Fibroblast of pulmonary artery (primary cell): Measurements from ENCODE around the gene PXYLP1.
"Not testable (repeated sequence)": the region's sequence is repeated elsewhere in the genome, so short reads cannot be mapped to it uniquely, and the experiment has no call there.

Experiments
- DNase-seq: peaks from one replicate; pipeline ENCODE4 v3.0.0-alpha.2; 2010; ENCODE audit warnings: low read depth
- H3K4me3 ChIP-seq: replicated peaks from 2 replicates; pipeline ENCODE4 v1.5.1; 2011; ENCODE audit warnings: low read depth, mild to moderate bottlenecking, control low read depth, low read length, moderate library complexity
- TF ChIP-seq, protein P1 (sequence below): IDR thresholded peaks from 2 replicates; pipeline ENCODE4 v1.5.1; 2011; ENCODE audit warnings: mild to moderate bottlenecking, control low read depth, low read length, inconsistent platforms; ENCODE audit errors: missing control alignments

Gene PXYLP1

GRCh38 chr3:141308588-141309218 lies 77.1 kb downstream of the PXYLP1 start:
- no peak overlapping the region for H3K4me3 ChIP-seq
- DNase-seq, result peak; percentile 62
- TF ChIP-seq, protein P1, sequence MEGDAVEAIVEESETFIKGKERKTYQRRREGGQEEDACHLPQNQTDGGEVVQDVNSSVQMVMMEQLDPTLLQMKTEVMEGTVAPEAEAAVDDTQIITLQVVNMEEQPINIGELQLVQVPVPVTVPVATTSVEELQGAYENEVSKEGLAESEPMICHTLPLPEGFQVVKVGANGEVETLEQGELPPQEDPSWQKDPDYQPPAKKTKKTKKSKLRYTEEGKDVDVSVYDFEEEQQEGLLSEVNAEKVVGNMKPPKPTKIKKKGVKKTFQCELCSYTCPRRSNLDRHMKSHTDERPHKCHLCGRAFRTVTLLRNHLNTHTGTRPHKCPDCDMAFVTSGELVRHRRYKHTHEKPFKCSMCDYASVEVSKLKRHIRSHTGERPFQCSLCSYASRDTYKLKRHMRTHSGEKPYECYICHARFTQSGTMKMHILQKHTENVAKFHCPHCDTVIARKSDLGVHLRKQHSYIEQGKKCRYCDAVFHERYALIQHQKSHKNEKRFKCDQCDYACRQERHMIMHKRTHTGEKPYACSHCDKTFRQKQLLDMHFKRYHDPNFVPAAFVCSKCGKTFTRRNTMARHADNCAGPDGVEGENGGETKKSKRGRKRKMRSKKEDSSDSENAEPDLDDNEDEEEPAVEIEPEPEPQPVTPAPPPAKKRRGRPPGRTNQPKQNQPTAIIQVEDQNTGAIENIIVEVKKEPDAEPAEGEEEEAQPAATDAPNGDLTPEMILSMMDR, result peak; percentile 64

DNA sequence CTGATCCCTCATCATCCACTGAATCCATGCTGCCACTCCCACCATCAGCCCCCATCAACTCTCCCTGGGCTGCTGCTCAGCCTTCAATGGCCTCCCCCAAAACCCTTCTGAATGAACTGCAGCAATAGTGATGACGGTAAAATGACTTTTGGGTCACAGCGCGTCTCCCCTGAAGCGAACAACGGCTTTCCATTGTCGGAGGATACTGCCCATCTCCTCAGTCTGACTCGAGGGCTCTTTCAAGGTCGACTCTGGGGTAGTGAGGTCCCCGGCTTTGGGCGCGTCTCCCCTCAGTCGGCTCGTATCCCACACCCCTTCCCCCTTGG lies 79.5 kb downstream of the PXYLP1 start:
- TF ChIP-seq, protein P1, result no peak
- no peak for DNase-seq

GRCh38 chr3:141311496-141312353 lies 80.1 kb downstream of the PXYLP1 start:
- peak; percentile 98 for DNase-seq
- TF ChIP-seq, protein P1, result peak; percentile 74
- H3K4me3 ChIP-seq, result peak overlapping the region; percentile 78

More for the DNA sequence above, 79.5 kb downstream of the PXYLP1 start:
- peak overlapping the region; percentile 78 for H3K4me3 ChIP-seq

GRCh38 chr3:141312354-141313092 lies 80.9 kb downstream of the PXYLP1 start:
- DNase-seq, result no peak
- H3K4me3 ChIP-seq, result peak overlapping the region; percentile 78
- TF ChIP-seq, protein P1, result no peak

- no peak overlapping the region for H3K4me3 ChIP-seq
- DNase-seq, result no peak
- TF ChIP-seq, protein P1, result no peak
These were observed 81.6 kb downstream of the PXYLP1 start for GRCh38 chr3:141313093-141313683.

- not testable (repeated sequence) for H3K4me3 ChIP-seq
These were observed 82.8 kb downstream of the PXYLP1 start for GRCh38 chr3:141314415-141314814.

GRCh38 chr3:141316851-141317250 lies 85.2 kb downstream of the PXYLP1 start:
- H3K4me3 ChIP-seq, result no peak overlapping the region
- TF ChIP-seq, protein P1, result no peak
- DNase-seq, result no peak

More at GRCh38 chr3:141314415-141314814, 82.8 kb downstream of the PXYLP1 start:
- not testable (repeated sequence) for DNase-seq
